Stimulated activated CD8-positive, alpha-beta memory T cell treated with anti-CD3 and anti-CD28 coated beads, Interleukin-4, amount 100 ng/mL, for 4 hours (primary cell): Measurements from ENCODE around the gene RNF14.
A peak's percentile ranks its signal among the peaks of the same experiment; 100 is the strongest.

Source experiments
- DNase-seq, 2 donors: peaks; one replicate each; pipeline ENCODE4 v3.0.0-alpha.2; 2020; ENCODE audit warnings: low read depth in 2 of 2, low spot score in 1 of 2

Gene RNF14

GRCh38 chr5:141973871-141974595 is 5.1 kb downstream of the RNF14 start:
- no peak for DNase-seq

GRCh38 chr5:141976176-141976575 is 7.3 kb downstream of the RNF14 start:
- no peak for DNase-seq

- no peak for DNase-seq
Measured at GRCh38 chr5:141978389-141978788, 9.5 kb downstream of the RNF14 start.

GRCh38 chr5:141982626-141983025 is 13.7 kb downstream of the RNF14 start:
- DNase-seq: no peak

- no peak for DNase-seq
Measured at GRCh38 chr5:141986072-141986471, 17.2 kb downstream of the RNF14 start.

- DNase-seq: no peak
Measured at GRCh38 chr5:141989720-141990119, 20.8 kb downstream of the RNF14 start.

- peak; percentile 47 to 82 for DNase-seq
Measured at GRCh38 chr5:141992349-141992963, 23.6 kb downstream of the RNF14 start.

GRCh38 chr5:141994511-141995136 is 25.7 kb downstream of the RNF14 start:
- DNase-seq: no peak

- DNase-seq: no peak
Measured at GRCh38 chr5:141995656-141996055, 26.8 kb downstream of the RNF14 start.

GRCh38 chr5:141997358-141997960 is 28.6 kb downstream of the RNF14 start:
- DNase-seq: no peak

GRCh38 chr5:142000173-142000572 is 31.3 kb downstream of the RNF14 start:
- DNase-seq: no peak

GRCh38 chr5:142000704-142001484 is 32.0 kb downstream of the RNF14 start:
- no peak for DNase-seq

- no peak for DNase-seq
Measured at GRCh38 chr5:142003266-142003800, 34.4 kb downstream of the RNF14 start.

GRCh38 chr5:142006363-142007236 is 37.7 kb downstream of the RNF14 start:
- DNase-seq: no peak

- DNase-seq: no peak
Measured at GRCh38 chr5:142007237-142007544, 38.3 kb downstream of the RNF14 start.

GRCh38 chr5:142008813-142009212 is 39.9 kb downstream of the RNF14 start:
- DNase-seq: no peak

GRCh38 chr5:142009886-142010285 is 41.0 kb downstream of the RNF14 start:
- DNase-seq: no peak

- no peak for DNase-seq
Measured at GRCh38 chr5:142011572-142012185, 42.8 kb downstream of the RNF14 start.

- DNase-seq: peak in 1 of 2 donors; percentile 48
Measured at GRCh38 chr5:142012186-142012785, 43.4 kb downstream of the RNF14 start.
